GM18508 (cell line): ENCODE data around the gene ZSCAN31.
A peak's percentile ranks its signal among the peaks of the same experiment; 100 is the strongest.
"Not testable (repeated sequence)": the region's sequence is repeated elsewhere in the genome, so short reads cannot be mapped to it uniquely, and the experiment has no call there.

Experiments used
- ATAC-seq: cut with Tn5 transposase; IDR thresholded peaks from one replicate; pipeline ENCODE4 v1.9.1; 2021; ENCODE audit warnings: moderate number of reproducible peaks; ENCODE audit not compliant: insufficient read depth, unreplicated experiment

ZSCAN31 gene

DNA sequence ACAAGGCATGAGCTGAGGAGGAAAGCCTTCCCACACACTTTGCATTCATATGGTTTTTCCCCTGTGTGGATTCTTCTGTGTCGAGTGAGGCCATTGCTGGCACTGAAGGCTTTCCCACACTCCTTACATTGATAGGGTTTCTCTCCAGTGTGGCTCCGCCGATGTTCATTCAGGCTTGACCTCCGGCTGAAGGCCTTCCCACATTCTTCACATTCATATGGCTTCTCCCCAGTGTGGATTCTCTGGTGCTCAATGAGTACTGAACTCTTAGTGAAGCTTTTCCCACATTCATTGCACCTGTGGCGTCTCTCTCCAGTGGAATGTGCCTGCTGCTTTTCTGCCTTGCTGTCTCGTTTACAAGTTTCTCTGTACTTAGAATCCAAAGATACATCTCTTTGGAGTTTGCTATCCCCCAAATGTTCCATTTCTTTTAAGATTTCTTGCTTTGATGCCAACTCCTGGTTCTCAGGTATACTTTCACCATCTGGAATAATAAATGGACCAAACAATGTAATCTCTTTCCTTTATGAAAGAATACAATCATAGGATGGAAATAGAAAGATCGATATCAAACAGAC lies 9.5 kb downstream of the ZSCAN31 start:
- ATAC-seq: no peak

DNA sequence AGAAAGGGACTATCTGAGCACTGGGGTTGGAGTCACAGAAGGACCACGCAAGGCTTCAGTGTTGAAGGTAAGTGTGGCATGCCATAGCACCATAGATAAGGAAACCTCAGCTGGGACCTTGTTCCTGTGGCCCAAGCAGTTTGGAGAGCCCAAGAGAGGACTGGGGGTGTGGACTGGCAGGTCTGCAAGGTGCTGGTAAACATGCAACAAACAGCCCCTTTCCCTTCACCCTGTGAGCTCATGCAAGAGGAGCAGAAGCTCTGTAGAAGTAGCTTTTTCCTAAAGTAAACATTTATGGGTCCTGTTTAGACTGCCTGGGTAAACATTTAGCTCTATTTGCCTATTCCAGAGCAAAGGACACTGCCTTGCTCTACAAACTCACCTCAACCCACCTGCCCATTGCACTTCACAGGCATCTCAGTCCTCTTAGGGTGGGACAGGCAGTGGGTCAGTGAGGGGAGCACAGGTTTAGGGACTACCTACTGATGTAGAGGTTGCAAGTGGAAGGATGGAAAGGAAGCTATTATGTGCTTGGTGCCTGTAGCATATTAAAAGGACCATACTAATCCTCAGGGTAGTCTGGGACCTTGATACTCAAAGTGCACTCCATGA lies 12.0 kb downstream of the ZSCAN31 start:
- ATAC-seq: no peak

DNA sequence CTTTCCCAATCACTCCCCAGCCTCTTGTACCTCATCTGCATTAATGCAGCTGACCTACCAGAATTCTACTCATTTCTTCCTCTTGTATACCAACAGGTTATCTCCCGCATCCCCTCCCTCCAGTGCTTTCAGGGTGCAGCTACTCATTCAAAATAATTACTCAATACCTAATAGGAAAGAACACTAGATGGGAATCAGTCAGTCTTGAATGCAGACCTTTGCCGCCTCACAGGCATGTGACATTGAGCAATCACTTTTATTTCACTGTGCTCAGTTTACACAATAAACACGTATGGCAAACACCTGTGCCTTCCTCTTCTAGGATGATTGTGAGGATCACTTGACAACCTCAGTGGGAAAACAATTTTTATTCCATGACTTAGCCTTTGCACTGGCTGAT lies 13.3 kb downstream of the ZSCAN31 start:
- no peak for ATAC-seq

DNA sequence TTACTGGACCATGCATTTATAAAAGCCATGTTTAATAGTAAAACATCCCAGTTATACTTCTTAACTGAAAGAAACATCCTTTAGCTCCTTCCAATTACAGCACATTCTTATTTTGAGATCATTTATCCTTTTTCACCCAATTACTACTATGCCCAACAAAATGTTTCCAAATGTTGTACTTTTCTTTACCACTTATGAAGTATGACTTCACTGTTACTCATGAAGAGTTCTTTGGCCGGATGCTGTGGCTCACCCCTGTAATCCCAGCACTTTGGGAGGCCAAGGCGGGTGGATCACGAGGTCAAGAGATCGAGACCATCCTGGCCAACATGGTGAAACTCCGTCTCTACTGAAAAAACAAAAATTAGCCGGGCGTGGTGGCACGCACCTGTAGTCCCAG lies 18.1 kb downstream of the ZSCAN31 start:
- not testable (repeated sequence) for ATAC-seq

DNA sequence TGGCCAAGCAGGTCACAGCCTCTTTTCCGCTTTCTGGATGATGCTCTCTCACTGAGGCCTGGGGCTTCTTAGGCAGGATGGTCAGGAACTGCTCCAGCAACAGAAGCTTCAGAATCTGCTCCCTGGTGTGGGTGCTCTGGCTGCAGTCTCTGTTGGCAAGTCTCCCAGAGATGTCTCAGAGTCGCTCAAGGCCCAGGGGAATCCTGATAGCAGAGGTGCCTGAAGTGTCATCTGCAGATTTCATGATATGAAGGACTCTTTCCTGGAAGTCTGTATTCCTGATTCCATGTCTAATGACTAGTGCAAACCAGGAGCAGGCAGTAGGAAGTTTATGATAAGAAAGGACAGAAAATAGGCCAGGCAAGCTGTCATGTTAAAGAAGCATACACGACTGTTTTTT lies 20.3 kb downstream of the ZSCAN31 start:
- no peak for ATAC-seq

DNA sequence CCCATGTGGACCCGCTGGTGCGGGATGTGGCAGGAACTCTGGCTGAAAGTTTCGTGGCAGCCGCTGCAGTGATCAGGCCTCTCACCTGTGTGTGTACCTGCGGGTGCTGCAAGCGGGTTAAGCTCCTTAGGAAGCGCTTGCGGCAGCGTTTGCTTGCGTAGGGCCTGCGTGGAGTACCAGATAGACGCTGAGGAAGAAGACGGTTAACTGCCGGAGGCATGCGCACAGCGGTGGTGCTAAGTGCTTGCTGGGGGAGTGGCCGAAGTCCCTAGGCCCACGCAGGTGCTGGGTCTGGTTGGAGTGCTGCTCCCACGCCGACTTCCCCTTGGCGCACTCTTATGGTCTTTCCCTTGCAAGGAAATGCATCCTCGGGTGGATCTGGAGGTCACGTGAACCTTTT lies 23.0 kb downstream of the ZSCAN31 start:
- no peak for ATAC-seq

DNA sequence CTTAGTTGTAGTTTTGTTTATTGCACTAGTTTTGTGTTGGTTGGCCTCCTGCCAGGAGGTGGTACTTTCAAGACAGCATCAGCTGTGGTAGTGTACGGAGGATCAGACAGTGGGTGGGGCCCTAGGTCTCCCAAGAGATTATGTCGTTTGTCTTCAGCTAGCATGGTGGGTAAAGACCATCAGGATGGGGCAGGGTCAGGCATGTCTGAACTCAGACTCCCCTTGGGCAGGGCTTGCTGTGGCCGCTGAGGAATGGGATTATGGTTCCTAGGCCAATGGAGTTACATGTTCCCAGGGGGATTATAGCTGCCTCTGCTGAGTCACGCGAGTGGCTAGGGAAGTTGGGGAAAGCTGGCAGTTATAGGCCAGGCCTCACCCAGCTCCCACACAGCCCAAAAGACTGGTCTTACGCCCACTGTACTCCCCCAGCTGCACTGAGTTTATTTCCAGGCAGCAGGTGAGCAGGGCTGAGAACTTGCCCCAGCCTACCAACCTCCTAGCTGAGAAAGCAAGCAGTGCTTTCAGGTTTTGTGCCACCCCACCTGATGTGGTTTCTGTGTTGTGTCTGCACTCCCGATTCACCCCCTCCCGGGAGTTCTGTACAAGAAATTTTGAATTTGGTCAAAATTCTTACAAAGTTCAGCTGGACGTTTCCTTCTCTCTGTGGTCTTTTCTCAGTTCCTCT lies 24.7 kb downstream of the ZSCAN31 start:
- ATAC-seq: no peak

DNA sequence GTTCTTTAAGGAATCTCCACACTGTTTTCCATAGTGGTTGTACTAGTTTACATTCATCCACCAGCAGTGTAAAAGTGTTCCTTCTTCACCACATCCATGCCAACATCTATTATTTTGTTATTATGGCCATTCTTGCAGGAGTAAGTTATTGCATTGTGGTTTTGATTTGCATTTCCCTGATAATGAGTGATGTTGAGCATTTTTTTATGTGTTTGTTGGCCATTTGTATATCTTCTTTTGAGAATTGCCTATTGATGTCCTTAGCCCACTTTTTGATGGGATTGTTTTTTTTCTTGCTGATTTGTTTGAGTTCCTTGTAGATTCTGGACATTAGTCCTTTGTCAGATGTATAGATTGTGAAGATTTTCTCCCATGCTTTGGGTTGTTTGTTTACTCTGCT lies 29.6 kb downstream of the ZSCAN31 start:
- ATAC-seq: not testable (repeated sequence)

DNA sequence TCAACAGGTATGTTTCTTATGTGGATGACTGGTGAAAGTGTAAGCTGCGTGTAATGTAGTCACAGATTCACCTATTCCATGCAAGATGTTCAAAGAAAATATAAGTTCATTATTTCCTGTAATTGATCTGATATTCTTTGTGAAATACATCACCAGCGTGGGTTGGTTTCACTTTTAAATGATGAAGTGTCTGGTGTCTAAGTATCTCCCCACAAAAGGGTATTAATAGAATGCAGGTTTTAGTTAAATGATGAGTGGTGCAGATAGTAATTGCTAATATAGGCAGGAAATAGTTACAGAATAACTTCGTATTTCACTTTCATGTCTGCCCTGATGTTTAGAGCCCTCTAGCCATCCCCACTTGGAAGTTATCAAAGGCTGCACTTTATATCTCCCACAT lies 32.4 kb downstream of the ZSCAN31 start:
- peak; percentile 89 for ATAC-seq

DNA sequence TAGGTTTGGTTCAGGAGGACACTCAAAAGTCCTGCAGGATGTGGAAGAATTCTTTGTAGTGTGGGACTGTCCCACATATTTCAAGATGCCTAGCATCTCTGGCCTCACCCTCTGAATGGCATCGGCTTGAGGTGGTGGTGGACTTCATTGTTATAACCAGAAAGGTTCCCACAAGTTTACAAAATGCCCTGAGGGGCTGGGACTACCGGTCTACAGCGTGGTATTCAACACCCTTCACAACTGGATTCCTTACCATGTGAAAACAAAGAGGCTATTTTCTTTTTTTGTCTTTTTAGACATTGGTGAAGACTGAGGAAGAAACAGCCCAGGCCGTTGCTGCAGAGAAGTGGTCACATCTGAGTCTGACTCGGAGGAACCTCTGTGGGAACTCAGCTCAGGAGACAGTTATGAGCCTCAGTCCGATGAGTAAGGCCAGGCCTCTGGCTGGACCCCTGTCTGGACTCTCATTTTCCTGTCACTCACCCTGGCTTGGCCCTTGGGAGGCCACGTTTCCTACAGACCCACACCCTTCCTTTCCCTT lies 39.4 kb downstream of the ZSCAN31 start:
- ATAC-seq: no peak

DNA sequence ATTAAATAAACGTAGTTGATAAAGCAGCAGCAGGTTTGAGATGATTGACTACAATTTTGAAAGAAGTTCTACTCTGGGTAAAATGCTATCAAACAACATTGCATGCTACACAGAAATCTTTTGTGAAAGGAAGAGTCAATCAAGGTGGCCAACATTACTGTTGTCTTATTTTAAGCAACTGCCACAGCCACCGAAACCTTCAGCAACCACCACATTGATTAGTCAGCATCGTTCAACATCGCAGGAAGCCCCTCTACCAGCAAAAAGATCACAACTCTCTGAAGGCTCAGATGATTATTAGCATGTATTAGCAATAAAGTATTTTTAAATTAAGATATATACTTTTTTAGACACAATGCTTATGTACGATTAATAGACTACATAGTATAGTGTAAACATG lies 40.6 kb downstream of the ZSCAN31 start:
- no peak for ATAC-seq

DNA sequence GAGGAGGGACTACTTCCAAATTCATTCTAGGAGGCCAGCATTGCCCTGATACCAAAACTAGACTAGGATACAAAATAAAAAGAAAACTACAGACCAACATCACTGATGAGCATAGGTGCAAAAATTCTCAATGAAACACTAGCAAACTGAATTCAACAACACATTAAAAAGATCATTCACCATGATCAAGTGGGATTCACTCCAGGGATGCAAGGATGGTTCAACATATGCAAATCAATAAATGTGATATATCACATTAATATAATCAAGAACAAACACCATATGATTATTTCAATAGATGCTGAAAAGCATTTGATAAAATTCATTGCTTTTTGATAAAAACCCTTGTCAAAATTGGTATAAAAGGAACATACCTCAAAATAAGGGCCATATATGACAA lies 44.4 kb downstream of the ZSCAN31 start:
- no peak for ATAC-seq

DNA sequence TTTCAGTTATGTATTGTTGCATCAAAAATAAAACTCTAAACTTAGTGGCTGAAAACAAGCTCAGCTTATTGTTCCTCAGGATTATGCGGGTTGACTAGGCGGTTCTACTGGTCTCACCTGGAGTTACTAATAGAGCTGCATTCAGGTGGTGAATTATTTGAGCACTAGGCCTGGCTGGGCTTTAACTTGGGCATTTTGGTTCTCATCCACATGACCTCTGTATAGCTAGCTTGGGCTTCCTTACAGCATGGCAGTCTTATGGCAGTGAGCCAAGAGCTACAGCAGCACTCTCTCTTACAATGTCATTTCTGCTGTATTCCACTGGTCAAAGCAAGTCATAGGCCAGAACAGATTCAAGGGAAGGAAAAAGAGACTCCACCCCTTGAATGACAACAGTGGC lies 53.0 kb downstream of the ZSCAN31 start:
- ATAC-seq: no peak

DNA sequence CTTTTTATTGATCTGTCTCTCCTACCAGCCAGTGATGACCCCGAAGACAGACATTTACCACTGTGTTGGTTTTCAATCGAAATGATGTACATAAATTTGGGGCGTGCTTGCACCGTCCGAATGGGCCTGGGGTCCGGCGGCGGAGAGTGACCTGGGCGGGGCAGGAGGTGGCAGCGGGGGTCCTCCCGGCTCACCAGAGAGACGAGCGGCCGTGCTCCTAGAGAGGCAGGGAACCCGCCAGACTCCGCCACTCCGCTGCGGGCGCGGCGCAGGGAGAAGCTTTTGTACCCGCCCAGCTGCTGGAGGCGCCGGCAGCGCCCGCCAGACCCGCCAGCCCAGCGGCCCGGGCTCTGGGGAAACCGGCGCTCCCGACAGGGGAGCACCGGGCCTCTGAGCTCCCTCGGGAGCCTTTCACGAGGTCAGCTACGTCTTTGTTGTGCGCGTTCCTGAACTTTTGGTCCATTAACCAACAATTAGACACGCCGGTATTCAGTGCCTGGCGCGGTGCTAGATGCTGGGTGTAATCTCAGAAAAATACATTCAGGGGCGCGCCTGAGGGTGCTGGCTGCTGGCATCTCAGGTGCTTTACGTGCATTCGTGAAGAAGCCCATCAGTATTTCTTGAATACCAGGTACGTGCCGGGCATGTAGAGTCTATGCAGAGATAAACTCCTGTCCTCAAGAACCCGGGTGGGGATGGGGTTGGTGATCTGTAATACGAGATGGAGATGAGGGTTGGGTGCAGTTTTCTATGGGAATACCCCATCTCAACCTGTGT lies 54.5 kb downstream of the ZSCAN31 start, which contains the start of gene PGBD1:
Gene PGBD1, plus strand, starts transcription at position 285 of the 777 bp plus-strand sequence. CDS start 2,242 bp downstream, outside the sequence.
- no peak for ATAC-seq

DNA sequence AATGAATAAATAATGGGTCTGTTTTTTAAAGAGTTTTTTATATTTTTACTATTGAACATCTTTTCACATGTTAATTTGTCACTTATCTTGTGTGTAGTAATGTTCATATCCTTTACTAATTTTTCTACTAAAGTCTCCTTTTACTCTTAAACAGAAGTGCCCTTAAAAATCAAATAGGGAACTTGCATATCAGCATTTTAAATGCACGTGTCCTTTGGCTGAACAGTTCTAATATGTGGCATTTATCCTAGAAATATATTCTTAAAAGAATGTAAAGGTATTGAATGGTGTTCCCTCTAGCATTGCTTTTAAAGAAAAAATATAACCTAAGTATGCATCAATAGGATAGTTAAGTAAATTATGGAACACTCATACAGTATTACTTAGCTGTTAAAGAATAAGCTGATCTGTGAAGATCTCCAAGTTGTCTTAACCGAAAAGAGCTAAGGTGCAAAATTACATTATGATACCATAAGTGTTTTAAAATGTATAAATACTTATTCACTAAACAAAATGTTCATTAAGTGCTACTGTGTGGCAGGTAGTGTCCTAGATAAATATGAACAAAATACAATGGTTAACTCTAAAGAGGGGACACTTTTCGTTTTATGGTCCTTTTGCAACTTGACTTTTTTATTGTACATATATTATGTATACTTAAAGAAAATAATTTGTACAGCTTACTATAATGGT lies 55.2 kb downstream of the ZSCAN31 start:
- no peak for ATAC-seq

DNA sequence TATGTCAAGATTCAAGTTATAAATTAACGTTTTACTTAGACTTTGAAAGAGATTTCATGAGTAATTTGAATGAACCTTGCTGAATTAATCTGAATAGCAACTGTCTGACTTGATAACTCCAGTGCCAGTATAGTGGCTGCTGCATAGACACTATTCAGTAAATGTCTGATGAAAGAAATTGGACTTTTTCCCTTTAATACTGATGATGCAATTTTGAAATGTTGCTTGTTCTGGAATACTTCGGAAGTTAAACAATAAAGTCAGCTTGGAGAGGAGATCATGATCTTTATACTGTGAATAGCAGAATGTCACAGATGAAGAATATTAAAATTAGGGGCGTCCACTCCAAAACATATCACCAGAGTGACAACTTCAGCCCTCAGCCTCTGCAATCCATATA lies 58.2 kb downstream of the ZSCAN31 start:
- no peak for ATAC-seq

DNA sequence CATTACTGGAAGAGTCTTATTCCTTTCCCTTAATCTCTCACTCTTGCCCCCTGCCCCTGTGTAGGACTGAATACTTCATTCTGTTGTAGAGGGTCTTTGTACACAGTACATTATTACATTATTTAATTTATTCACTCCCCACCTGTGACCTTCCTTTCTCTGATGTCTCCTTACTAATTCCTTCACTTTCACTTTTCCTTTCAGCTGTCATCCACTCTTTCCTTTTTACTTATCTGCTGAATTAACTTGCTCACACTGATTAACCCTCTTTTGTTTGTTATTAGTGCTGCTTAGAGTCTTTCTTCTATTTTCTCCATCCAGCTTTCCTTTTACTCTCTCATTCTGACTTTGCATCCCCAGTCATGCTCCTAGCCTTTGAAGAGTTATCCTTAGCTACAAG lies 61.1 kb downstream of the ZSCAN31 start:
- no peak for ATAC-seq
